H9 (cell line): ENCODE results near the gene TIPARP. TPM values are rescaled to one million over a fixed set of nuclear protein-coding genes. Genes with fewer than 3 reads are reported as not detected.

Experiments used
- DNase-seq: peaks from one replicate; pipeline ENCODE4 v3.0.0-alpha.2; 2017
- H2AFZ ChIP-seq: one replicate; pipeline ENCODE4 v1.6.1; 2013; ENCODE audit warnings: mild to moderate bottlenecking, low read length, control low read depth, moderate library complexity
- H2AK5ac ChIP-seq: 2 replicates; pipeline ENCODE4 v1.6.1; 2013; ENCODE audit warnings: low read length, control low read depth, mixed read lengths; ENCODE audit not compliant: insufficient read length
- H2BK120ac ChIP-seq: one replicate; pipeline ENCODE4 v1.6.1; 2013; ENCODE audit warnings: low read depth, mild to moderate bottlenecking, low read length, control low read depth, inconsistent platforms; ENCODE audit not compliant: poor library complexity, severe bottlenecking
- H2BK12ac ChIP-seq: 2 replicates; pipeline ENCODE4 v1.6.1; 2013; ENCODE audit warnings: low read length, control low read depth, mixed read lengths, low read depth; ENCODE audit not compliant: insufficient read length
- H2BK15ac ChIP-seq: 2 replicates; pipeline ENCODE4 v1.6.1; 2013; ENCODE audit warnings: low read depth, low read length, control low read depth
- H2BK20ac ChIP-seq: one replicate; pipeline ENCODE4 v1.6.1; 2013; ENCODE audit warnings: low read depth, mild to moderate bottlenecking, low read length, control low read depth, inconsistent platforms; ENCODE audit not compliant: poor library complexity, severe bottlenecking
- H2BK5ac ChIP-seq: 2 replicates; pipeline ENCODE4 v1.6.1; 2013; ENCODE audit warnings: low read length, control low read depth, mixed read lengths; ENCODE audit not compliant: insufficient read length
- H3K14ac ChIP-seq: 2 replicates; pipeline ENCODE4 v1.6.1; 2013; ENCODE audit warnings: low read length, control low read depth; ENCODE audit not compliant: insufficient read depth
- H3K18ac ChIP-seq: 2 replicates; pipeline ENCODE4 v1.6.1; 2013; ENCODE audit warnings: low read depth, mild to moderate bottlenecking, mixed read lengths, low read length, control low read depth; ENCODE audit not compliant: insufficient read length
- H3K23ac ChIP-seq: 2 replicates; pipeline ENCODE4 v1.6.1; 2013; ENCODE audit warnings: low read length, control low read depth, mixed read lengths, low read depth; ENCODE audit not compliant: insufficient read length
- H3K23me2 ChIP-seq: 2 replicates; pipeline ENCODE4 v1.6.1; 2013; ENCODE audit warnings: low read depth, mild to moderate bottlenecking, mixed read lengths, low read length, control low read depth; ENCODE audit not compliant: insufficient read length, poor library complexity, severe bottlenecking
- H3K27ac ChIP-seq: 2 replicates; pipeline ENCODE4 v1.5.1; 2013; ENCODE audit warnings: low read length, control low read depth, mixed read lengths, low read depth; ENCODE audit not compliant: insufficient read length
- H3K27me3 ChIP-seq: 2 replicates; pipeline ENCODE4 v1.6.1; 2013; ENCODE audit warnings: low read length, control low read depth, inconsistent platforms; ENCODE audit not compliant: insufficient read depth
- H3K4ac ChIP-seq: 2 replicates; pipeline ENCODE4 v1.6.1; 2013; ENCODE audit warnings: low read depth, mild to moderate bottlenecking, control low read depth, inconsistent platforms, low read length, moderate library complexity
- H3K4me1 ChIP-seq: 2 replicates; pipeline ENCODE4 v1.6.1; 2013; ENCODE audit warnings: low read length, control low read depth, inconsistent platforms; ENCODE audit not compliant: insufficient read depth
- H3K4me2 ChIP-seq: 2 replicates; pipeline ENCODE4 v1.6.1; 2013; ENCODE audit warnings: low read length, control low read depth, mixed read lengths; ENCODE audit not compliant: insufficient read length, insufficient read depth
- H3K56ac ChIP-seq: 2 replicates; pipeline ENCODE4 v1.6.1; 2013; ENCODE audit warnings: low read depth, mild to moderate bottlenecking, mixed read lengths, low read length, control low read depth; ENCODE audit not compliant: insufficient read length
- H3K79me1 ChIP-seq: 2 replicates; pipeline ENCODE4 v1.6.1; 2013; ENCODE audit warnings: low read depth, mild to moderate bottlenecking, moderate library complexity, low read length, control low read depth, inconsistent platforms; ENCODE audit not compliant: insufficient read depth, poor library complexity, severe bottlenecking
- H3K79me2 ChIP-seq: 2 replicates; pipeline ENCODE4 v1.6.1; 2013; ENCODE audit warnings: low read length, control low read depth, inconsistent platforms; ENCODE audit not compliant: insufficient read depth
- H3K9ac ChIP-seq: 2 replicates; pipeline ENCODE4 v1.6.1; 2013; ENCODE audit warnings: low read length, control low read depth, mixed read lengths; ENCODE audit not compliant: insufficient read length; ENCODE audit errors: extremely low read depth
- H3K9me3 ChIP-seq: one replicate; pipeline ENCODE4 v1.6.1; 2013; ENCODE audit warnings: low read depth, low read length, inconsistent platforms; ENCODE audit not compliant: control insufficient read depth
- H3T11ph ChIP-seq: one replicate; pipeline ENCODE4 v1.6.1; 2013; ENCODE audit warnings: mild to moderate bottlenecking, low read length, control low read depth, inconsistent platforms
- H4K20me1 ChIP-seq: one replicate; pipeline ENCODE4 v1.6.1; 2013; ENCODE audit not compliant: control insufficient read depth, insufficient read length, insufficient read depth
- H4K5ac ChIP-seq: 2 replicates; pipeline ENCODE4 v1.6.1; 2013; ENCODE audit warnings: low read depth, mild to moderate bottlenecking, mixed read lengths, low read length, control low read depth; ENCODE audit not compliant: insufficient read length
- H4K8ac ChIP-seq: replicated peaks from 2 replicates; pipeline ENCODE4 v1.6.1; 2013; ENCODE audit warnings: low read length, control low read depth, mixed read lengths, low read depth; ENCODE audit not compliant: insufficient read length
- H4K91ac ChIP-seq: 2 replicates; pipeline ENCODE4 v1.6.1; 2013; ENCODE audit warnings: low read depth, mild to moderate bottlenecking, moderate library complexity, mixed read lengths, low read length, control low read depth; ENCODE audit not compliant: insufficient read length
- H3K27ac Mint-ChIP-seq, 3 experiments: 2 replicates in 2 of 3; 3 replicates in 1 of 3; pipeline ENCODE4 v1.8.0; 2020 to 2021; ENCODE audit warnings: mixed read lengths in 3 of 3, mild to moderate bottlenecking in 1 of 3, moderate library complexity in 1 of 3
- H3K27me3 Mint-ChIP-seq: 2 replicates; pipeline ENCODE4 v1.8.0; 2021; ENCODE audit warnings: low read depth, mild to moderate bottlenecking, moderate library complexity, mixed read lengths
- H3K36me3 Mint-ChIP-seq, 3 experiments: 2 replicates in 2 of 3; 3 replicates in 1 of 3; pipeline ENCODE4 v1.8.0; 2020 to 2021; ENCODE audit warnings: low read depth in 3 of 3, mixed read lengths in 3 of 3; ENCODE audit not compliant: insufficient read depth in 1 of 3
- H3K4me1 Mint-ChIP-seq, 2 experiments: 2 replicates each; pipeline ENCODE4 v1.8.0; 2020; ENCODE audit warnings: mixed read lengths in 2 of 2
- H3K4me3 Mint-ChIP-seq, 2 experiments: 2 replicates in 1 of 2; 3 replicates in 1 of 2; pipeline ENCODE4 v1.8.0; 2020 to 2021; ENCODE audit warnings: mild to moderate bottlenecking in 2 of 2, mixed read lengths in 2 of 2, moderate library complexity in 1 of 2
- H3K9me3 Mint-ChIP-seq, 2 experiments: 2 replicates in 1 of 2; 3 replicates in 1 of 2; pipeline ENCODE4 v1.8.0; 2020; ENCODE audit warnings: mild to moderate bottlenecking in 2 of 2, mixed read lengths in 2 of 2, moderate library complexity in 1 of 2
- WGBS: extraction: QIAGEN DNeasy Blood & Tissue Kit; methylation state at CpG from one replicate; pipeline ENCODE4 v1.1.7; 2013; ENCODE audit warnings: missing lambda C conversion rate, low lambda C conversion rate, mixed read lengths; ENCODE audit not compliant: insufficient read length; ENCODE audit errors: extremely low coverage; 5-methylcytosine and 5-hydroxymethylcytosine counted together
- total RNA-seq: library from RNA; stranded (reverse); gene quantifications from 2 replicates; pipeline ENCODE4 v1.2.1, GENCODE V29; 2021
- TF ChIP-seq, protein P1 (sequence below): fragments of 200-600 bp; sonication (generic); conservative IDR thresholded peaks from 3 replicates; pipeline ENCODE4 v1.8.0; 2021; ENCODE audit warnings: antibody characterized with exemption, mild to moderate bottlenecking

TIPARP gene
- total RNA-seq, 1 experiment from 2014 or later, result 5.9 TPM

DNA sequence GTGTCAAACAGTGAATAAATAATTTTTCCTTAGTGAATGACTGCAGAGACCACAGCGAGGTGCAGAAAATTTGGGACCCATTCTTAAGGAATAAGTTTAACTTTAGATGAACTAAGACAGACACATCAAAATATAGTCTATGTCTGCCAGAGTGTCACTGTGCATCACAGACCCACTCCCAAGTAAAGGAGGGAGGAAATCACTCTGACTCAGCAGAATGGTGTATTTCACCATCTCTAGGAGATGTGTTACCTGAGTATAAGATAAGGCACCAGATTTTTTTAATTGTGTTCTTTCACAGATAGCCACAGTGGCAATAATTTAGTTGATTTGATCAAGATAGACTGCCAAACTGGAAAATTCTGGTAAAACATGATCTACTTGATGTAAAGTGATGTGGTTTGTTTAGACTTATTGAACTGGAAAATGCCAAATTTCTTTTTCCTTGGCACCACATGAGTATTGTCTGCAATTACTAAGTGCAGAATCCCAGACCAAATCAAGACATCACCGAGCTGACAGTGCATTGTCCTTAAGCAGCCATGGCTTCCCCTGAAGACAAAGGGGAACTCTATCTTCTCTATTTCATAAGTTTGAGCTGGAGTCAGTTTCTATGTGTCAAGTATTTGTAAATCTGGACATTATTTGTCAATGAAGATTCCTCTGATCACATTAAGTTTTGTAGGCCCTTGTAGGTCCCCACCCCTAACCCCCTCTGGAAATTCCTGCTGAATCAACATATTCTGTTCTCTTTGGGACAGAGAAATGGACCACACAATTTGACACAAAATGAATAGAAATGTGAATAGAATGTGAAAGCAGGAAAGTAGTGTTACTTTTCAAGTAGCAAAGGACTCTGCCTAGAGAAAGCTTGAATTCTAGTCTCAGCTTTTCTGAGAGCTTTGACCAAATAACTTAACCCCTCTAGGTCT, 47.6 kb downstream of the TIPARP start:
- no peak overlapping the region for H3K18ac ChIP-seq
- H3K4ac ChIP-seq, result no peak overlapping the region
- TF ChIP-seq, protein P1, sequence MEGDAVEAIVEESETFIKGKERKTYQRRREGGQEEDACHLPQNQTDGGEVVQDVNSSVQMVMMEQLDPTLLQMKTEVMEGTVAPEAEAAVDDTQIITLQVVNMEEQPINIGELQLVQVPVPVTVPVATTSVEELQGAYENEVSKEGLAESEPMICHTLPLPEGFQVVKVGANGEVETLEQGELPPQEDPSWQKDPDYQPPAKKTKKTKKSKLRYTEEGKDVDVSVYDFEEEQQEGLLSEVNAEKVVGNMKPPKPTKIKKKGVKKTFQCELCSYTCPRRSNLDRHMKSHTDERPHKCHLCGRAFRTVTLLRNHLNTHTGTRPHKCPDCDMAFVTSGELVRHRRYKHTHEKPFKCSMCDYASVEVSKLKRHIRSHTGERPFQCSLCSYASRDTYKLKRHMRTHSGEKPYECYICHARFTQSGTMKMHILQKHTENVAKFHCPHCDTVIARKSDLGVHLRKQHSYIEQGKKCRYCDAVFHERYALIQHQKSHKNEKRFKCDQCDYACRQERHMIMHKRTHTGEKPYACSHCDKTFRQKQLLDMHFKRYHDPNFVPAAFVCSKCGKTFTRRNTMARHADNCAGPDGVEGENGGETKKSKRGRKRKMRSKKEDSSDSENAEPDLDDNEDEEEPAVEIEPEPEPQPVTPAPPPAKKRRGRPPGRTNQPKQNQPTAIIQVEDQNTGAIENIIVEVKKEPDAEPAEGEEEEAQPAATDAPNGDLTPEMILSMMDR, result no peak
- no peaks in the 10 kb centered on the region for H4K20me1 ChIP-seq
- no peak overlapping the region for H3K27ac ChIP-seq
- no peaks in the 10 kb centered on the region for H3K36me3 Mint-ChIP-seq
- H2AFZ ChIP-seq, result no peak overlapping the region
- H3K79me2 ChIP-seq, result no peaks in the 10 kb centered on the region
- H3K4me1 ChIP-seq, result peaks cover 4% of the 10 kb centered on the region; the same call in 1 of the 2 replicates
- no peaks in the 10 kb centered on the region for H3K9me3 ChIP-seq
- no peak for DNase-seq
- peak overlapping the region; percentile 57 for H4K91ac ChIP-seq
- H3K27me3 ChIP-seq, result no peaks in the 10 kb centered on the region
- H3K4me1 Mint-ChIP-seq, result peaks cover 27 to 29% of the 10 kb centered on the region in 2 experiments
- H2BK120ac ChIP-seq, result no peak overlapping the region
- no peak overlapping the region for H4K8ac ChIP-seq
- H4K5ac ChIP-seq, result no peak overlapping the region
- no CpG with 5 or more reads among the region's 2 CpGs for WGBS
- no peaks in the 10 kb centered on the region for H3K23me2 ChIP-seq
- H2AK5ac ChIP-seq, result no peak overlapping the region
- H2BK15ac ChIP-seq, result no peak overlapping the region
- no peak overlapping the region for H3K56ac ChIP-seq
- H3T11ph ChIP-seq, result no peak overlapping the region
- H3K9ac ChIP-seq, result no peak overlapping the region
- H3K4me3 Mint-ChIP-seq, result no peak overlapping the region
- no peak overlapping the region for H3K14ac ChIP-seq
- no peaks in the 10 kb centered on the region for H3K9me3 Mint-ChIP-seq
- H3K23ac ChIP-seq, result no peak overlapping the region
- H2BK20ac ChIP-seq, result no peak overlapping the region
- H2BK5ac ChIP-seq, result no peak overlapping the region
- H3K27ac Mint-ChIP-seq, result no peak overlapping the region
- H3K4me2 ChIP-seq, result no peak overlapping the region
- no peaks in the 10 kb centered on the region for H3K79me1 ChIP-seq
- H2BK12ac ChIP-seq, result no peak overlapping the region
- H3K27me3 Mint-ChIP-seq, result no peaks in the 10 kb centered on the region
